IPS DF 6.9 (cell line): ENCODE data around the gene ALG1.
"Not testable (repeated sequence)": the region's sequence is repeated elsewhere in the genome, so short reads cannot be mapped to it uniquely, and the experiment has no call there.

Experiments used
- DNase-seq: peaks from one replicate; pipeline ENCODE4 v3.0.0-alpha.2; 2013; ENCODE audit warnings: low read depth, low spot score
- H3K27ac ChIP-seq: one replicate; pipeline ENCODE4 v1.5.1; 2013; ENCODE audit warnings: low read length, control low read depth
- H3K27me3 ChIP-seq: 2 replicates; pipeline ENCODE4 v1.6.1; 2013; ENCODE audit warnings: mild to moderate bottlenecking, low read length; ENCODE audit not compliant: control insufficient read depth, insufficient read depth
- H3K36me3 ChIP-seq: 2 replicates; pipeline ENCODE4 v1.6.1; 2013; ENCODE audit warnings: low read length; ENCODE audit not compliant: control insufficient read depth, insufficient read depth
- H3K4me1 ChIP-seq: 2 replicates; pipeline ENCODE4 v1.6.1; 2013; ENCODE audit warnings: low read length; ENCODE audit not compliant: control insufficient read depth, insufficient read depth
- H3K4me3 ChIP-seq: 2 replicates; pipeline ENCODE4 v1.5.1; 2013; ENCODE audit warnings: mild to moderate bottlenecking, low read length
- H3K9me3 ChIP-seq: 2 replicates; pipeline ENCODE4 v1.6.1; 2013; ENCODE audit warnings: low read length, inconsistent platforms; ENCODE audit not compliant: control insufficient read depth, insufficient read depth
- WGBS: extraction: QIAGEN DNeasy Blood & Tissue Kit; methylation state at CpG from one replicate; pipeline ENCODE4 v1.1.7; 2013; ENCODE audit warnings: mixed read lengths, missing lambda C conversion rate; ENCODE audit not compliant: insufficient read length, insufficient coverage; 5-methylcytosine and 5-hydroxymethylcytosine counted together

Gene ALG1

GRCh38 chr16:5117300-5118087, 45.9 kb downstream of the ALG1 start:
- H3K27me3 ChIP-seq, H3K36me3 ChIP-seq: not testable (repeated sequence)

GRCh38 chr16:5131467-5132004, 59.9 kb downstream of the ALG1 start:
- not testable (repeated sequence) for H3K4me3 ChIP-seq
- WGBS, result no CpG with 5 or more reads among the region's 3 CpGs

More at GRCh38 chr16:5117300-5118087, 45.9 kb downstream of the ALG1 start:
- H3K27ac ChIP-seq, H3K9me3 ChIP-seq, DNase-seq, H3K4me1 ChIP-seq, H3K4me3 ChIP-seq: not testable (repeated sequence)
- WGBS, result no CpG with 5 or more reads among the region's 20 CpGs

GRCh38 chr16:5132915-5133600, 61.4 kb downstream of the ALG1 start:
- H3K9me3 ChIP-seq, H3K4me1 ChIP-seq, H3K4me3 ChIP-seq, H3K27me3 ChIP-seq, DNase-seq, H3K27ac ChIP-seq, H3K36me3 ChIP-seq: not testable (repeated sequence)
- WGBS, result no CpG with 5 or more reads among the region's 13 CpGs

More at GRCh38 chr16:5131467-5132004, 59.9 kb downstream of the ALG1 start:
- not testable (repeated sequence) for H3K4me1 ChIP-seq, H3K9me3 ChIP-seq, DNase-seq, H3K27ac ChIP-seq, H3K36me3 ChIP-seq, H3K27me3 ChIP-seq

GRCh38 chr16:5134739-5135452, 63.3 kb downstream of the ALG1 start:
- no CpG with 5 or more reads among the region's 13 CpGs for WGBS
- H3K36me3 ChIP-seq, H3K9me3 ChIP-seq, H3K4me1 ChIP-seq, H3K4me3 ChIP-seq, H3K27me3 ChIP-seq: not testable (repeated sequence)
- H3K27ac ChIP-seq, result peak overlapping the region; percentile 68
- DNase-seq, result peak; percentile 31
